Measurements from ENCODE around the gene SPEF2.

DNA sequence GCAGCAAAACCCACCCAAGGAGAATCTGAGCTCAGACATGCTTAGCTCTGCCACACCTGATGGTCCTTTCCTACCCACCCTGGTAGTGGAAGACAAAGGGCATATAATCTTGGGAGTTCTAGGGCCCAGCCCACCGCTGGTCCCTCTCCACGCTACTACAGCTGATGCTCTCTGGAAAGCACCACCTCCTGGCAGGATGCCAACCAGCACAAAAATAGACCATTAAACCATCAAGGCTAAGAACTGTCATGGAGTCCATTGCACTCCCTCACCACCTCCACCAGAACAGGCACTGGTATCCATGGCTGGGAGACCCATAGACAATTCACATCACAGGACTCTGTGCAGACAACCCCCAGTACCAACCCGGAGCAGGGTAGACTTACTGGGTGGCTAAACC, 128.0 kb downstream of the SPEF2 start:
- TF ChIP-seq, protein P1, sequence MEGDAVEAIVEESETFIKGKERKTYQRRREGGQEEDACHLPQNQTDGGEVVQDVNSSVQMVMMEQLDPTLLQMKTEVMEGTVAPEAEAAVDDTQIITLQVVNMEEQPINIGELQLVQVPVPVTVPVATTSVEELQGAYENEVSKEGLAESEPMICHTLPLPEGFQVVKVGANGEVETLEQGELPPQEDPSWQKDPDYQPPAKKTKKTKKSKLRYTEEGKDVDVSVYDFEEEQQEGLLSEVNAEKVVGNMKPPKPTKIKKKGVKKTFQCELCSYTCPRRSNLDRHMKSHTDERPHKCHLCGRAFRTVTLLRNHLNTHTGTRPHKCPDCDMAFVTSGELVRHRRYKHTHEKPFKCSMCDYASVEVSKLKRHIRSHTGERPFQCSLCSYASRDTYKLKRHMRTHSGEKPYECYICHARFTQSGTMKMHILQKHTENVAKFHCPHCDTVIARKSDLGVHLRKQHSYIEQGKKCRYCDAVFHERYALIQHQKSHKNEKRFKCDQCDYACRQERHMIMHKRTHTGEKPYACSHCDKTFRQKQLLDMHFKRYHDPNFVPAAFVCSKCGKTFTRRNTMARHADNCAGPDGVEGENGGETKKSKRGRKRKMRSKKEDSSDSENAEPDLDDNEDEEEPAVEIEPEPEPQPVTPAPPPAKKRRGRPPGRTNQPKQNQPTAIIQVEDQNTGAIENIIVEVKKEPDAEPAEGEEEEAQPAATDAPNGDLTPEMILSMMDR (IDR thresholded peaks at IDR 0.05; ENCODE audit: low read depth, low read length, poor library complexity, severe bottlenecking): no peak
- TF ChIP-seq EZH2phosphoT487 (IDR thresholded peaks at IDR 0.05; ENCODE audit: borderline replicate concordance, low read length): no peak

All from DOHH2 (cell line).